IMR-90 (cell line): ENCODE measurements around the gene MIOX. TPM values are rescaled to one million over a fixed set of nuclear protein-coding genes. Genes with fewer than 3 reads are reported as not detected.

Experiments
- ATAC-seq: fragments of 200-7000 bp; cut with Tn5 transposase; 2 replicates; pipeline ENCODE4 v1.9.1; 2020; ENCODE audit warnings: low read depth, mild to moderate bottlenecking, moderate library complexity
- BruUV-seq: library from RNA; stranded (reverse); fragments of 400-500 nt; replicated peaks from 2 replicates; lab custom pipeline; 2021; lab: Mats Ljungman, UMichigan
- CTCF ChIA-PET: fragments of 300-600 bp; formaldehyde crosslinking; extraction: SDS; loops from one replicate; lab custom pipeline; 2021; ENCODE audit warnings: antibody characterized with exemption; lab: Yijun Ruan, JAX
- POLR2A ChIA-PET: fragments of 300-600 bp; sonication (Branson Sonifier 250); formaldehyde crosslinking; loops from one replicate; lab custom pipeline; 2022; ENCODE audit warnings: antibody characterized with exemption; ENCODE audit not compliant: unreplicated experiment; lab: Charles Lee
- DNase-seq: peaks from one replicate; pipeline ENCODE4 v3.0.0; 2013
- H2AFZ ChIP-seq: replicated peaks from 2 replicates; pipeline ENCODE3; 2013; ENCODE audit warnings: low read length, mild to moderate bottlenecking; ENCODE audit not compliant: poor library complexity
- H2AK5ac ChIP-seq: 2 replicates; pipeline ENCODE4 v1.6.1; 2013; ENCODE audit warnings: low read depth, low read length, inconsistent platforms
- H2AK9ac ChIP-seq: replicated peaks from 2 replicates; pipeline ENCODE3; 2013; ENCODE audit warnings: mild to moderate bottlenecking, low read depth, low read length, moderate library complexity; ENCODE audit not compliant: poor library complexity
- H2BK120ac ChIP-seq: 2 replicates; pipeline ENCODE4 v1.6.1; 2013; ENCODE audit warnings: low read depth, low read length, inconsistent platforms
- H2BK15ac ChIP-seq: 3 replicates; pipeline ENCODE4 v1.6.1; 2013; ENCODE audit warnings: low read depth, low read length, inconsistent platforms
- H2BK20ac ChIP-seq: 2 replicates; pipeline ENCODE4 v1.6.1; 2013; ENCODE audit warnings: low read depth, mild to moderate bottlenecking, inconsistent platforms, low read length, moderate library complexity
- H2BK5ac ChIP-seq: 2 replicates; pipeline ENCODE4 v1.6.1; 2013; ENCODE audit warnings: mild to moderate bottlenecking, low read depth, low read length, inconsistent platforms; ENCODE audit not compliant: poor library complexity, severe bottlenecking
- H3K14ac ChIP-seq: replicated peaks from 2 replicates; pipeline ENCODE4 v1.6.1; 2013; ENCODE audit warnings: low read depth, low read length, inconsistent platforms
- H3K18ac ChIP-seq: 2 replicates; pipeline ENCODE4 v1.6.1; 2013; ENCODE audit warnings: low read depth, low read length, control low read depth
- H3K23ac ChIP-seq: 2 replicates; pipeline ENCODE4 v1.6.1; 2013; ENCODE audit warnings: low read depth, low read length, inconsistent platforms
- H3K27ac ChIP-seq: 2 replicates; pipeline ENCODE4 v1.5.1; 2013; ENCODE audit warnings: mild to moderate bottlenecking, control low read depth, low read length; ENCODE audit not compliant: insufficient read depth
- H3K27me3 ChIP-seq: 2 replicates; pipeline ENCODE4 v1.6.1; 2013; ENCODE audit warnings: low read length; ENCODE audit not compliant: control insufficient read depth, insufficient read depth
- H3K36me3 ChIP-seq: 2 replicates; pipeline ENCODE4 v1.6.1; 2013; ENCODE audit warnings: low read length, mixed read lengths; ENCODE audit not compliant: control insufficient read depth, insufficient read depth
- H3K4ac ChIP-seq: 2 replicates; pipeline ENCODE4 v1.6.1; 2013; ENCODE audit warnings: low read depth, low read length, inconsistent platforms
- H3K4me1 ChIP-seq: 2 replicates; pipeline ENCODE4 v1.6.1; 2013; ENCODE audit warnings: low read length, mixed read lengths; ENCODE audit not compliant: control insufficient read depth, insufficient read depth
- H3K4me2 ChIP-seq: 2 replicates; pipeline ENCODE4 v1.6.1; 2013; ENCODE audit warnings: low read depth, mild to moderate bottlenecking, control low read depth, low read length, moderate library complexity
- H3K4me3 ChIP-seq: 2 replicates; pipeline ENCODE4 v1.5.1; 2013; ENCODE audit warnings: low read depth, mild to moderate bottlenecking, control low read depth, low read length, moderate library complexity; ENCODE audit not compliant: insufficient read depth
- H3K56ac ChIP-seq: 2 replicates; pipeline ENCODE4 v1.6.1; 2013; ENCODE audit warnings: low read length, inconsistent platforms; ENCODE audit not compliant: insufficient read depth; ENCODE audit errors: extremely low read depth
- H3K79me1 ChIP-seq, 2 experiments: 2 replicates each; pipeline ENCODE4 v1.6.1; 2013; ENCODE audit warnings: low read length in 2 of 2, inconsistent platforms in 1 of 2, low read depth in 1 of 2
- H3K9ac ChIP-seq: 2 replicates; pipeline ENCODE4 v1.6.1; 2013; ENCODE audit warnings: low read depth, low read length, control low read depth
- H3K9me1 ChIP-seq: 2 replicates; pipeline ENCODE4 v1.6.1; 2013; ENCODE audit warnings: low read length, inconsistent platforms; ENCODE audit not compliant: insufficient read depth
- H3K9me3 ChIP-seq: 2 replicates; pipeline ENCODE4 v1.6.1; 2013; ENCODE audit warnings: low read length; ENCODE audit not compliant: control insufficient read depth, insufficient read depth
- H4K20me1 ChIP-seq: 2 replicates; pipeline ENCODE4 v1.6.1; 2013; ENCODE audit warnings: low read length, inconsistent platforms; ENCODE audit not compliant: insufficient read depth
- H4K5ac ChIP-seq: 2 replicates; pipeline ENCODE4 v1.6.1; 2013; ENCODE audit warnings: mild to moderate bottlenecking, low read depth, low read length, control low read depth
- H4K8ac ChIP-seq, 2 experiments: 2 replicates each; pipeline ENCODE4 v1.6.1; 2013; ENCODE audit warnings: low read depth in 2 of 2, low read length in 2 of 2, control low read depth in 1 of 2, inconsistent platforms in 1 of 2
- H4K91ac ChIP-seq: 2 replicates; pipeline ENCODE4 v1.6.1; 2013; ENCODE audit warnings: low read depth, low read length, inconsistent platforms; ENCODE audit not compliant: insufficient read depth
- BHLHE40 ChIP-seq: fragments of 150-350 bp; IDR thresholded peaks from 2 replicates; pipeline ENCODE4 v1.6.1; 2016; ENCODE audit warnings: mild to moderate bottlenecking, low read depth, low read length
- MAFK ChIP-seq: IDR thresholded peaks from 2 replicates; pipeline ENCODE4 v1.6.1; 2012; ENCODE audit warnings: low read depth, low read length, improper control_type of control experiment
- MAZ ChIP-seq: IDR thresholded peaks from 2 replicates; pipeline ENCODE4 v1.6.1; 2012; ENCODE audit warnings: low read depth, mild to moderate bottlenecking, low read length, improper control_type of control experiment, moderate library complexity, borderline replicate concordance
- RCOR1 ChIP-seq: IDR thresholded peaks from 2 replicates; pipeline ENCODE4 v1.6.1; 2012; ENCODE audit warnings: mild to moderate bottlenecking, low read length, improper control_type of control experiment; ENCODE audit not compliant: insufficient replicate concordance
- WGBS, 2 experiments: methylation state at CpG; one replicate each; pipeline versions ENCODE4 v1.1.5 to v1.1.7; 2013; ENCODE audit warnings: missing lambda C conversion rate in 2 of 2; ENCODE audit not compliant: insufficient read length in 1 of 2; ENCODE audit errors: extremely low coverage in 2 of 2; 5-methylcytosine and 5-hydroxymethylcytosine counted together
- dilution Hi-C: fragments of 300-500 bp; cut with HindIII; formaldehyde crosslinking; loops from one replicate; pipeline ENCODE4 v1.14.3; 2018; ENCODE audit warnings: low sequenced_read_pairs; ENCODE audit not compliant: unreplicated experiment
- in situ Hi-C: fragments of 300-500 bp; cut with MboI; formaldehyde crosslinking; loops from 3 replicates; pipeline ENCODE4 v1.14.3; 2019; ENCODE audit warnings: low sequenced_read_pairs, inconsistent platforms, mixed read lengths
- intact Hi-C: fragments of 100-400 bp; cut with micrococcal nuclease; formaldehyde crosslinking; loops from 2 replicates; pipeline ENCODE4 v1.10.0; 2022
- polyA plus RNA-seq, 3 experiments: library from polyadenylated mRNA; depleted of rRNA; stranded (reverse); fragments of >200 nt; gene quantifications; 2 replicates each; pipeline ENCODE4 v1.2.3, GENCODE V29; 2012; ENCODE audit warnings: low replicate concordance in 1 of 3
- total RNA-seq: library from RNA; depleted of rRNA; stranded (reverse); fragments of >200 nt; gene quantifications from 2 replicates; pipeline ENCODE4 v1.2.3, GENCODE V29; 2012
- TF ChIP-seq, protein P1 (sequence below): fragments of 150-350 bp; IDR thresholded peaks from 2 replicates; pipeline ENCODE4 v1.6.1; 2016; ENCODE audit warnings: low read depth, mild to moderate bottlenecking, low read length, moderate library complexity, borderline replicate concordance

The MIOX gene
- total and polyA plus RNA-seq, 2 of the 4 experiments (the other 2 are of a cell fraction), result not detected

DNA sequence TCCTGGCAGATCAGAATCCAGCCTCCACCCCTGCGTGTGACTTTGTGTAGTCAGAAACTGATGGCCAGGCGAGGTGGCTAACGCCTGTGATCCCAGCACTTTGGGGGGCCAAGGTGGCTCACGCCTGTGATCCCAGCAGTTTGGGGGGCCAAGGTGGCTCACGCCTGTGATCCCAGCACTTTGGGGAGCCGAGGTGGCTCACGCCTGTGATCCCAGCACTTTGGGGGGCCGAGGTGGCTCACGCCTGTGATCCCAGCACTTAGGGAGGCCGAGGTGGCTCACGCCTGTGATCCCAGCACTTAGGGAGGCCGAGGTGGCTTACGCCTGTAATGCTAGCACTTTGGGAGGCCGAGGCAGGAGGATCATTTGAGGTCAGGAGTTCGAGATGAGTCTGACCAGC, 26.5 kb downstream of the MIOX start:
- Histone ChIP-seq H3K4ac (no peak overlapping the region), H2AK9ac (no peak overlapping the region), H3K27me3 (no peaks in the 10 kb centered on the region), H3K9ac (no peak overlapping the region), H3K9me1 (peaks cover 4% of the 10 kb centered on the region; the same call in 1 of the 2 replicates), H4K8ac (no peak overlapping the region), H3K56ac (no peak overlapping the region), H4K91ac (no peak overlapping the region), H2BK15ac (no peak overlapping the region), H3K4me1 (peaks cover 2% of the 10 kb centered on the region; the same call in 1 of the 2 replicates), H3K4me3 (no peak overlapping the region), H3K9me3 (no peaks in the 10 kb centered on the region), H3K18ac (no peak overlapping the region), H2AFZ (no peak overlapping the region), H4K5ac (no peak overlapping the region), H3K79me1 (peaks cover 39 to 61% of the 10 kb centered on the region in 2 experiments), H3K14ac (no peak overlapping the region), H2BK120ac (no peak overlapping the region), H3K36me3 (peaks cover 15% of the 10 kb centered on the region), H2BK5ac (no peak overlapping the region), H4K20me1 (peaks cover 4% of the 10 kb centered on the region), H3K23ac (no peak overlapping the region), H2AK5ac (no peak overlapping the region), H3K27ac (no peak overlapping the region), H3K4me2 (no peak overlapping the region), H2BK20ac (no peak overlapping the region)
- intact Hi-C loops, result no loop called here
- POLR2A ChIA-PET, result no interaction called here
- 97% methylated on average over 12 of the region's 15 CpGs; no CpG with 5 or more reads in 1 of the 2 experiments for WGBS, 2 experiments
- dilution Hi-C loops, result no loop called here
- TF ChIP-seq, protein P1, sequence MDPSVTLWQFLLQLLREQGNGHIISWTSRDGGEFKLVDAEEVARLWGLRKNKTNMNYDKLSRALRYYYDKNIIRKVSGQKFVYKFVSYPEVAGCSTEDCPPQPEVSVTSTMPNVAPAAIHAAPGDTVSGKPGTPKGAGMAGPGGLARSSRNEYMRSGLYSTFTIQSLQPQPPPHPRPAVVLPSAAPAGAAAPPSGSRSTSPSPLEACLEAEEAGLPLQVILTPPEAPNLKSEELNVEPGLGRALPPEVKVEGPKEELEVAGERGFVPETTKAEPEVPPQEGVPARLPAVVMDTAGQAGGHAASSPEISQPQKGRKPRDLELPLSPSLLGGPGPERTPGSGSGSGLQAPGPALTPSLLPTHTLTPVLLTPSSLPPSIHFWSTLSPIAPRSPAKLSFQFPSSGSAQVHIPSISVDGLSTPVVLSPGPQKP, result no peak
- no peak for TF ChIP-seq MAZ
- no peak for TF ChIP-seq BHLHE40
- TF ChIP-seq RCOR1, result no peak
- no peak for TF ChIP-seq MAFK
- BruUV-seq, result no TSS peak
- in situ Hi-C loops, result no loop called here
- ATAC-seq, result no peak
- DNase-seq, result no peak
- CTCF ChIA-PET, result no interaction called here
